GM12865 (cell line): ENCODE results near the gene ECT2L.

ENCODE experiments used
- DNase-seq: peaks from one replicate; pipeline ENCODE4 v3.0.0; 2010; ENCODE audit warnings: low read depth
- H3K4me3 ChIP-seq: 2 replicates; pipeline ENCODE4 v1.5.1; 2011; ENCODE audit warnings: mild to moderate bottlenecking, low read depth, low read length, control low read depth
- CTCF ChIP-seq: IDR thresholded peaks from 2 replicates; pipeline ENCODE4 v1.5.1; 2011; ENCODE audit warnings: low read length, control low read depth, low read depth, inconsistent platforms; ENCODE audit not compliant: insufficient read depth; ENCODE audit errors: missing control alignments

Gene ECT2L

GRCh38 chr6:138907167-138907566, 111.3 kb downstream of the ECT2L start:
- no peak for TF ChIP-seq CTCF
- DNase-seq, result no peak

GRCh38 chr6:138909511-138909910, 113.6 kb downstream of the ECT2L start:
- no peak for DNase-seq
- no peak for TF ChIP-seq CTCF
- no peak overlapping the region for H3K4me3 ChIP-seq

More at GRCh38 chr6:138907167-138907566, 111.3 kb downstream of the ECT2L start:
- no peak overlapping the region for H3K4me3 ChIP-seq

GRCh38 chr6:138909975-138910374, 114.1 kb downstream of the ECT2L start:
- no peak overlapping the region for H3K4me3 ChIP-seq
- DNase-seq, result no peak
- no peak for TF ChIP-seq CTCF

- no peak overlapping the region for H3K4me3 ChIP-seq
- peak; percentile 47 for DNase-seq
- TF ChIP-seq CTCF, result no peak
Observed at GRCh38 chr6:138912308-138912707, 116.4 kb downstream of the ECT2L start.

GRCh38 chr6:138914701-138915100, 118.8 kb downstream of the ECT2L start:
- DNase-seq, result no peak
- no peak for TF ChIP-seq CTCF
- no peak overlapping the region for H3K4me3 ChIP-seq

- DNase-seq, result no peak
- no peak for TF ChIP-seq CTCF
- H3K4me3 ChIP-seq, result no peak overlapping the region
Observed at GRCh38 chr6:138920906-138921305, 125.0 kb downstream of the ECT2L start.

- no peak for DNase-seq
- TF ChIP-seq CTCF, result no peak
- H3K4me3 ChIP-seq, result no peak overlapping the region
Observed at GRCh38 chr6:138923561-138923960, 127.7 kb downstream of the ECT2L start.
